GM06990 (cell line): ENCODE results near the gene SLC37A4.
"Not testable (repeated sequence)": the region's sequence is repeated elsewhere in the genome, so short reads cannot be mapped to it uniquely, and the experiment has no call there.

Experiments used
- DNase-seq: peaks from one replicate; pipeline ENCODE4 v3.0.0-alpha.2; 2011; ENCODE audit not compliant: insufficient read length; ENCODE audit errors: extremely low read depth
- H3K27me3 ChIP-seq: replicated peaks from 2 replicates; pipeline ENCODE4 v1.6.0; 2011; ENCODE audit warnings: low read length; ENCODE audit not compliant: control insufficient read depth, insufficient read depth
- H3K36me3 ChIP-seq: 2 replicates; pipeline ENCODE4 v1.5.1; 2011; ENCODE audit warnings: low read length; ENCODE audit not compliant: control insufficient read depth, insufficient read depth
- H3K4me3 ChIP-seq: replicated peaks from 2 replicates; pipeline ENCODE4 v1.5.1; 2011; ENCODE audit warnings: low read depth, mild to moderate bottlenecking, control low read depth, low read length
- CTCF ChIP-seq: IDR thresholded peaks from 2 replicates; pipeline ENCODE4 v1.5.1; 2011; ENCODE audit warnings: low read length, control low read depth, mild to moderate bottlenecking, inconsistent platforms; ENCODE audit not compliant: insufficient read depth, poor library complexity, severe bottlenecking

The SLC37A4 gene

GRCh38 chr11:119062779-119063178 lies 32.1 kb upstream of the SLC37A4 start:
- no peaks in the 10 kb centered on the region for H3K27me3 ChIP-seq
- H3K4me3 ChIP-seq: no peak overlapping the region
- DNase-seq: no peak
- no peak for TF ChIP-seq CTCF
- no peaks in the 10 kb centered on the region; the same call in 1 of the 2 replicates for H3K36me3 ChIP-seq

GRCh38 chr11:119061256-119061655 lies 30.6 kb upstream of the SLC37A4 start:
- Histone ChIP-seq H3K36me3 (no peaks in the 10 kb centered on the region; the same call in 1 of the 2 replicates), H3K27me3 (no peaks in the 10 kb centered on the region), H3K4me3 (no peak overlapping the region)
- TF ChIP-seq CTCF: no peak
- no peak for DNase-seq

- peaks cover 12% of the 10 kb centered on the region for H3K36me3 ChIP-seq
- DNase-seq: not testable (repeated sequence)
Observed at GRCh38 chr11:119059128-119059527, 28.5 kb upstream of the SLC37A4 start.

GRCh38 chr11:119057000-119057769 lies 26.5 kb upstream of the SLC37A4 start, which contains the start of gene HYOU1:
HYOU1 (minus strand) TSS chr11:119057205; CDS start chr11:119056160, 1,045 bp downstream.
- Histone ChIP-seq H3K36me3 (peaks cover 22% of the 10 kb centered on the region), H3K4me3 (peak within 1 kb of the TSS; percentile 99), H3K27me3 (no peaks in the 10 kb centered on the region)
- DNase-seq: peak; percentile 97
- peak; percentile 26 for TF ChIP-seq CTCF

More at GRCh38 chr11:119059128-119059527, 28.5 kb upstream of the SLC37A4 start:
- H3K27me3 ChIP-seq, H3K4me3 ChIP-seq: not testable (repeated sequence)

- Histone ChIP-seq H3K4me3 (peak overlapping the region; percentile 99), H3K36me3 (peaks cover 28% of the 10 kb centered on the region), H3K27me3 (no peaks in the 10 kb centered on the region)
- DNase-seq: peak; percentile 62
- TF ChIP-seq CTCF: no peak
Observed at GRCh38 chr11:119056421-119056999, 25.8 kb upstream of the SLC37A4 start.

- DNase-seq: no peak
- Histone ChIP-seq H3K4me3 (peak overlapping the region; percentile 99), H3K27me3 (no peaks in the 10 kb centered on the region), H3K36me3 (peaks cover 35% of the 10 kb centered on the region)
- peak; percentile 24 for TF ChIP-seq CTCF
Observed at GRCh38 chr11:119055901-119056300, 25.2 kb upstream of the SLC37A4 start.
